Measurements from ENCODE around the gene E2F6. TPM values are rescaled to one million over a fixed set of nuclear protein-coding genes. Genes with fewer than 3 reads are reported as not detected.

Gene E2F6
- polyA plus RNA-seq, 3 donors: 3.5 to 6.4 (median 3.7) TPM

GRCh38 chr2:11473659-11474433 is 7.9 kb upstream of the E2F6 start:
- no peaks in the 10 kb centered on the region for H3K4me1 Mint-ChIP-seq
- intact Hi-C loops (cut with micrococcal nuclease): no loop called here
- Histone ChIP-seq H3K4me3 (replicated peaks in 1 of 3; ENCODE audit: low read depth in 2 of 3, low read length in 3 of 3) (no peak overlapping the region), H3K4me1 (ENCODE audit: control insufficient read depth in 1 of 2, insufficient read depth in 2 of 2, low read length in 2 of 2) (no peaks in the 10 kb centered on the region), H3K79me2 (ENCODE audit: insufficient read depth, low read length) (no peaks in the 10 kb centered on the region), H3K27me3 (ENCODE audit: control insufficient read depth in 2 of 2, insufficient read depth in 2 of 2, low read length in 2 of 2) (peaks cover 3 to 5% of the 10 kb centered on the region in 2 donors), H2AFZ (ENCODE audit: insufficient read depth, low read depth, low read length, poor library complexity, severe bottlenecking) (no peak overlapping the region), H3K27ac (ENCODE audit: low read depth in 1 of 2, low read length in 2 of 2) (no peak overlapping the region), H3K9me3 (replicated peaks in 1 of 2; ENCODE audit: control insufficient read depth in 1 of 2, insufficient read depth in 1 of 2, low read length in 2 of 2) (no peaks in the 10 kb centered on the region), H3K36me3 (replicated peaks in 1 of 2; ENCODE audit: control insufficient read depth in 1 of 2, insufficient read depth in 2 of 2, low read length in 2 of 2) (no peaks in the 10 kb centered on the region), H3K4me2 (replicated peaks; ENCODE audit: extremely low read depth, low read length, poor library complexity, severe bottlenecking) (no peak overlapping the region), H3K9ac (ENCODE audit: insufficient read depth, low read length, poor library complexity, severe bottlenecking) (no peak overlapping the region), H4K20me1 (ENCODE audit: insufficient read depth, low read length) (no peaks in the 10 kb centered on the region)
- no peak for DNase-seq
- H3K4me3 Mint-ChIP-seq: no peak overlapping the region
- TF ChIP-seq, protein P1, sequence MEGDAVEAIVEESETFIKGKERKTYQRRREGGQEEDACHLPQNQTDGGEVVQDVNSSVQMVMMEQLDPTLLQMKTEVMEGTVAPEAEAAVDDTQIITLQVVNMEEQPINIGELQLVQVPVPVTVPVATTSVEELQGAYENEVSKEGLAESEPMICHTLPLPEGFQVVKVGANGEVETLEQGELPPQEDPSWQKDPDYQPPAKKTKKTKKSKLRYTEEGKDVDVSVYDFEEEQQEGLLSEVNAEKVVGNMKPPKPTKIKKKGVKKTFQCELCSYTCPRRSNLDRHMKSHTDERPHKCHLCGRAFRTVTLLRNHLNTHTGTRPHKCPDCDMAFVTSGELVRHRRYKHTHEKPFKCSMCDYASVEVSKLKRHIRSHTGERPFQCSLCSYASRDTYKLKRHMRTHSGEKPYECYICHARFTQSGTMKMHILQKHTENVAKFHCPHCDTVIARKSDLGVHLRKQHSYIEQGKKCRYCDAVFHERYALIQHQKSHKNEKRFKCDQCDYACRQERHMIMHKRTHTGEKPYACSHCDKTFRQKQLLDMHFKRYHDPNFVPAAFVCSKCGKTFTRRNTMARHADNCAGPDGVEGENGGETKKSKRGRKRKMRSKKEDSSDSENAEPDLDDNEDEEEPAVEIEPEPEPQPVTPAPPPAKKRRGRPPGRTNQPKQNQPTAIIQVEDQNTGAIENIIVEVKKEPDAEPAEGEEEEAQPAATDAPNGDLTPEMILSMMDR (IDR thresholded peaks at IDR 0.05): no peak
- H3K9me3 Mint-ChIP-seq: peaks cover 0 to 8% (median 0%) of the 10 kb centered on the region in 7 donors
- peak overlapping the region in 1 of 7 donors; percentile 12 for H3K27ac Mint-ChIP-seq
- peaks cover 3 to 9% (median 9%) of the 10 kb centered on the region in 3 donors for H3K27me3 Mint-ChIP-seq (ENCODE audit: low read depth in 3 of 3)
- 93% methylated on average over 6 of the region's 10 CpGs for WGBS (ENCODE audit: insufficient coverage)
- no peaks in the 10 kb centered on the region for H3K36me3 Mint-ChIP-seq

DNA sequence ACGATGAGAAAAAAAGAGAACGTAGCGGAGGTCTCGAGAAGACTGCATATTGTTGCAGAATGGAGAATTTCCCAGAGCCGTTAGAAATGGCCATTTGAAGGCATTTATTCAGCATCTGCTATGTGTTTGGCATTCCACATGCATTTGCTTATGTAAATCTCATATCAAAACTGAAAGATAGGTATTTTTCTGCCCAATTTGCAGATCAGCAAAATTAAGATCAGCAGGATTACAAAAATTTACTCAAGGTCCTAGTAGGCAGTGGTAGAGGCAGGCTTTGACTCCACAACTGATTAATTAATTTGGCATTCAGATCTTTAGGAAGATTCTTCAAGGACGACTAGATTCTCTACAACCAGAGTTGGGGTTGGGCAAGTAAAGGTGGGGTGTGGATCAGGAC is 1.8 kb upstream of the E2F6 start:
- H3K9me3 ChIP-seq (replicated peaks in 1 of 2; ENCODE audit: control insufficient read depth in 1 of 2, insufficient read depth in 1 of 2, low read length in 2 of 2): no peaks in the 10 kb centered on the region
- no peak overlapping the region for H2AFZ ChIP-seq (ENCODE audit: insufficient read depth, low read depth, low read length, poor library complexity, severe bottlenecking)
- no peaks in the 10 kb centered on the region for H3K36me3 ChIP-seq (replicated peaks in 1 of 2; ENCODE audit: control insufficient read depth in 1 of 2, insufficient read depth in 2 of 2, low read length in 2 of 2)
- H3K4me2 ChIP-seq (replicated peaks; ENCODE audit: extremely low read depth, low read length, poor library complexity, severe bottlenecking): no peak overlapping the region
- peaks cover 26% of the 10 kb centered on the region for H3K79me2 ChIP-seq (ENCODE audit: insufficient read depth, low read length)
- Mint-ChIP-seq H3K9me3 (peaks cover 0 to 5% (median 0%) of the 10 kb centered on the region in 7 donors), H3K27me3 (ENCODE audit: low read depth in 3 of 3) (peaks cover 2 to 5% (median 3%) of the 10 kb centered on the region in 3 donors), H3K4me3 (no peak overlapping the region), H3K27ac (peak overlapping the region in 1 of 7 donors; percentile 52), H3K36me3 (peaks cover 2 to 11% of the 10 kb centered on the region in 2 donors), H3K4me1 (peaks cover 24% of the 10 kb centered on the region)
- no peak overlapping the region for H3K4me3 ChIP-seq (replicated peaks in 1 of 3; ENCODE audit: low read depth in 2 of 3, low read length in 3 of 3)
- DNase-seq: no peak
- TF ChIP-seq, protein P1 (IDR thresholded peaks at IDR 0.05): no peak
- H3K27ac ChIP-seq (ENCODE audit: low read depth in 1 of 2, low read length in 2 of 2): no peak overlapping the region
- intact Hi-C loops (cut with micrococcal nuclease): loop anchor here in 1 of 2 donors (5.0 to 10.0 kb wide), 3 partner anchors 220 to 313 kb away; partner anchors contain the start of gene SLC66A3
- 94% methylated on average over 6 of the region's 6 CpGs for WGBS (ENCODE audit: insufficient coverage)
- peaks cover 14 to 17% of the 10 kb centered on the region in 2 donors for H3K4me1 ChIP-seq (ENCODE audit: control insufficient read depth in 1 of 2, insufficient read depth in 2 of 2, low read length in 2 of 2)
- no peaks in the 10 kb centered on the region for H3K27me3 ChIP-seq (ENCODE audit: control insufficient read depth in 2 of 2, insufficient read depth in 2 of 2, low read length in 2 of 2)
- H3K9ac ChIP-seq (ENCODE audit: insufficient read depth, low read length, poor library complexity, severe bottlenecking): no peak overlapping the region
- peaks cover 17% of the 10 kb centered on the region for H4K20me1 ChIP-seq (ENCODE audit: insufficient read depth, low read length)

All from CD14-positive monocyte (primary cell).